Natural killer cell (primary cell): ENCODE data around the gene RGL3. TPM values are rescaled to one million over a fixed set of nuclear protein-coding genes. Genes with fewer than 3 reads are reported as not detected.
A peak's percentile ranks its signal among the peaks of the same experiment; 100 is the strongest.

ENCODE experiments used
- ATAC-seq, 3 donors: fragments of 150-1000 bp in 2 of 3; fragments of 200-7000 bp in 1 of 3; cut with Tn5 transposase; 1 replicate in 1 of 3; 2 replicates in 2 of 3; pipeline ENCODE4 v1.10.0; 2021; ENCODE audit warnings: mild to moderate bottlenecking in 2 of 3, moderate library complexity in 2 of 3
- DNase-seq, 2 donors: peaks; one replicate each; pipeline versions ENCODE4 v3.0.0 to v3.0.0-alpha.2; 2013 to 2021; ENCODE audit warnings: mixed read lengths in 1 of 2
- H3K27ac ChIP-seq: one replicate; pipeline ENCODE4 v1.5.1; 2013; ENCODE audit warnings: mild to moderate bottlenecking, low read length
- H3K27me3 ChIP-seq: one replicate; pipeline ENCODE4 v1.6.1; 2013; ENCODE audit warnings: low read length; ENCODE audit not compliant: control insufficient read depth, insufficient read depth
- H3K36me3 ChIP-seq: one replicate; pipeline ENCODE4 v1.6.1; 2013; ENCODE audit warnings: low read length; ENCODE audit not compliant: control insufficient read depth, insufficient read depth
- H3K4me1 ChIP-seq: one replicate; pipeline ENCODE4 v1.6.1; 2013; ENCODE audit warnings: low read length; ENCODE audit not compliant: control insufficient read depth, insufficient read depth
- H3K4me3 ChIP-seq: one replicate; pipeline ENCODE4 v1.5.1; 2013; ENCODE audit warnings: low read length
- H3K9me3 ChIP-seq: one replicate; pipeline ENCODE4 v1.6.1; 2013; ENCODE audit warnings: low read length; ENCODE audit not compliant: control insufficient read depth, insufficient read depth
- H3K27ac Mint-ChIP-seq, 2 donors: one replicate each; pipeline ENCODE4 v1.8.0; 2022; ENCODE audit warnings: mild to moderate bottlenecking in 2 of 2, mixed read lengths in 2 of 2, moderate library complexity in 1 of 2
- H3K27me3 Mint-ChIP-seq, 2 donors: one replicate each; pipeline ENCODE4 v1.8.0; 2022; ENCODE audit warnings: low read depth in 2 of 2, mixed read lengths in 2 of 2
- H3K36me3 Mint-ChIP-seq: one replicate; pipeline ENCODE4 v1.8.0; 2022; ENCODE audit warnings: mixed read lengths
- H3K4me1 Mint-ChIP-seq, 2 donors: one replicate each; pipeline ENCODE4 v1.8.0; 2022; ENCODE audit warnings: mixed read lengths in 2 of 2
- H3K4me3 Mint-ChIP-seq: one replicate; pipeline ENCODE4 v1.8.0; 2022; ENCODE audit warnings: mild to moderate bottlenecking, moderate library complexity, mixed read lengths
- H3K9me3 Mint-ChIP-seq, 2 donors: one replicate each; pipeline ENCODE4 v1.8.0; 2022; ENCODE audit warnings: mixed read lengths in 2 of 2
- WGBS: methylation state at CpG from one replicate; pipeline ENCODE4 v1.1.7; 2013; ENCODE audit warnings: missing lambda C conversion rate; ENCODE audit not compliant: insufficient coverage; 5-methylcytosine and 5-hydroxymethylcytosine counted together
- intact Hi-C: fragments of 100-400 bp; cut with micrococcal nuclease; formaldehyde crosslinking; loops from one replicate; pipeline ENCODE4 v1.14.2; 2022
- total RNA-seq, 4 donors: library from RNA; stranded (reverse); fragments of 120-200 nt in 1 of 4; gene quantifications; one replicate each; pipeline versions ENCODE4 v1.2.3 to v1.2.4, GENCODE V29; 2013 to 2022
- TF ChIP-seq, protein P1 (sequence below): fragments of 200-600 bp; IDR thresholded peaks from one replicate; pipeline ENCODE4 v1.8.0; 2022; ENCODE audit warnings: antibody characterized with exemption

RGL3 gene
- total RNA-seq, 3 donors from 2014 or later (not counting 1 experiment from before 2014, with no cell fraction given) = 0.48 TPM; not detected in 2

GRCh38 chr19:11361771-11362731, 57.1 kb downstream of the RGL3 start:
- Histone ChIP-seq H3K27me3 (no peaks in the 10 kb centered on the region), H3K27ac (no peak overlapping the region), H3K4me3 (no peak overlapping the region), H3K36me3 (no peaks in the 10 kb centered on the region), H3K9me3 (no peaks in the 10 kb centered on the region), H3K4me1 (no peaks in the 10 kb centered on the region)
- Mint-ChIP-seq H3K27ac (no peak overlapping the region), H3K36me3 (no peaks in the 10 kb centered on the region), H3K27me3 (no peaks in the 10 kb centered on the region), H3K9me3 (no peaks in the 10 kb centered on the region), H3K4me1 (no peaks in the 10 kb centered on the region), H3K4me3 (no peak overlapping the region)
- TF ChIP-seq, protein P1, sequence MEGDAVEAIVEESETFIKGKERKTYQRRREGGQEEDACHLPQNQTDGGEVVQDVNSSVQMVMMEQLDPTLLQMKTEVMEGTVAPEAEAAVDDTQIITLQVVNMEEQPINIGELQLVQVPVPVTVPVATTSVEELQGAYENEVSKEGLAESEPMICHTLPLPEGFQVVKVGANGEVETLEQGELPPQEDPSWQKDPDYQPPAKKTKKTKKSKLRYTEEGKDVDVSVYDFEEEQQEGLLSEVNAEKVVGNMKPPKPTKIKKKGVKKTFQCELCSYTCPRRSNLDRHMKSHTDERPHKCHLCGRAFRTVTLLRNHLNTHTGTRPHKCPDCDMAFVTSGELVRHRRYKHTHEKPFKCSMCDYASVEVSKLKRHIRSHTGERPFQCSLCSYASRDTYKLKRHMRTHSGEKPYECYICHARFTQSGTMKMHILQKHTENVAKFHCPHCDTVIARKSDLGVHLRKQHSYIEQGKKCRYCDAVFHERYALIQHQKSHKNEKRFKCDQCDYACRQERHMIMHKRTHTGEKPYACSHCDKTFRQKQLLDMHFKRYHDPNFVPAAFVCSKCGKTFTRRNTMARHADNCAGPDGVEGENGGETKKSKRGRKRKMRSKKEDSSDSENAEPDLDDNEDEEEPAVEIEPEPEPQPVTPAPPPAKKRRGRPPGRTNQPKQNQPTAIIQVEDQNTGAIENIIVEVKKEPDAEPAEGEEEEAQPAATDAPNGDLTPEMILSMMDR = no peak
- DNase-seq = no peak
- WGBS = 95% methylated on average over 34 of the region's 35 CpGs
- no peak for ATAC-seq
- intact Hi-C loops = no loop called here

- no peaks in the 10 kb centered on the region for H3K9me3 Mint-ChIP-seq
- no peaks in the 10 kb centered on the region for H3K36me3 Mint-ChIP-seq
- Histone ChIP-seq H3K9me3 (no peaks in the 10 kb centered on the region), H3K36me3 (no peaks in the 10 kb centered on the region), H3K27me3 (no peaks in the 10 kb centered on the region), H3K4me3 (no peak overlapping the region), H3K4me1 (peaks cover 1% of the 10 kb centered on the region), H3K27ac (no peak overlapping the region)
- ATAC-seq (no peak), DNase-seq (no peak)
- no peak overlapping the region for H3K4me3 Mint-ChIP-seq
- no peaks in the 10 kb centered on the region for H3K27me3 Mint-ChIP-seq
- no peak overlapping the region for H3K27ac Mint-ChIP-seq
- intact Hi-C loops = no loop called here
- peaks cover 4 to 6% of the 10 kb centered on the region in 2 donors for H3K4me1 Mint-ChIP-seq
- TF ChIP-seq, protein P1 = no peak
- 91% methylated on average over 43 of the region's 43 CpGs for WGBS
Measured at GRCh38 chr19:11361037-11361770, 57.9 kb downstream of the RGL3 start.

- no peaks in the 10 kb centered on the region for H3K9me3 ChIP-seq
- no peak overlapping the region for H3K27ac ChIP-seq
- Mint-ChIP-seq H3K27me3 (no peaks in the 10 kb centered on the region), H3K4me3 (no peak overlapping the region), H3K36me3 (no peaks in the 10 kb centered on the region), H3K27ac (peak overlapping the region in 1 of 2 donors; percentile 4), H3K9me3 (no peaks in the 10 kb centered on the region), H3K4me1 (peaks cover 12 to 21% of the 10 kb centered on the region in 2 donors)
- intact Hi-C loops = no loop called here
- TF ChIP-seq, protein P1 = no peak
- ATAC-seq (no peak), DNase-seq (no peak)
- H3K27me3 ChIP-seq = no peaks in the 10 kb centered on the region
- H3K4me3 ChIP-seq = no peak overlapping the region
- peaks cover 14% of the 10 kb centered on the region for H3K4me1 ChIP-seq
- WGBS = 96% methylated on average over 11 of the region's 11 CpGs
- no peaks in the 10 kb centered on the region for H3K36me3 ChIP-seq
Measured at GRCh38 chr19:11359421-11359820, 59.7 kb downstream of the RGL3 start.
